Kidney epithelial cell (primary cell): ENCODE data around the gene CYTH4. TPM values are rescaled to one million over a fixed set of nuclear protein-coding genes. Genes with fewer than 3 reads are reported as not detected.
"Not testable (repeated sequence)": the region's sequence is repeated elsewhere in the genome, so short reads cannot be mapped to it uniquely, and the experiment has no call there.

ENCODE experiments used
- DNase-seq: peaks from one replicate; pipeline ENCODE4 v3.0.0-alpha.2; 2010; ENCODE audit warnings: low read depth
- H3K27me3 ChIP-seq: 2 replicates; pipeline ENCODE4 v1.6.0; 2011; ENCODE audit warnings: low read length; ENCODE audit not compliant: control insufficient read depth, insufficient read depth
- H3K36me3 ChIP-seq: 2 replicates; pipeline ENCODE4 v1.5.1; 2011; ENCODE audit warnings: low read length; ENCODE audit not compliant: control insufficient read depth, insufficient read depth
- H3K4me3 ChIP-seq: 2 replicates; pipeline ENCODE4 v1.5.1; 2011; ENCODE audit warnings: low read depth, mild to moderate bottlenecking, control low read depth, low read length
- CTCF ChIP-seq: IDR thresholded peaks from 2 replicates; pipeline ENCODE4 v1.5.1; 2011; ENCODE audit warnings: mild to moderate bottlenecking, moderate library complexity, low read length, control low read depth, inconsistent platforms; ENCODE audit not compliant: insufficient read depth, poor library complexity, severe bottlenecking
- total RNA-seq: library from RNA; depleted of rRNA; stranded (reverse); fragments of >200 nt; gene quantifications from 2 replicates; pipeline ENCODE4 v1.2.3, GENCODE V29; 2015

The CYTH4 gene
- total RNA-seq, 1 donor from 2014 or later = not detected

GRCh38 chr22:37328017-37328416 lies 45.7 kb downstream of the CYTH4 start:
- Histone ChIP-seq H3K27me3 (no peaks in the 10 kb centered on the region), H3K4me3 (no peak overlapping the region), H3K36me3 (no peaks in the 10 kb centered on the region)
- no peak for TF ChIP-seq CTCF
- DNase-seq = no peak

GRCh38 chr22:37328538-37329237 lies 46.4 kb downstream of the CYTH4 start:
- not testable (repeated sequence) for DNase-seq, H3K4me3 ChIP-seq, H3K36me3 ChIP-seq, H3K27me3 ChIP-seq

- Histone ChIP-seq H3K36me3 (no peaks in the 10 kb centered on the region), H3K27me3 (peaks cover 2% of the 10 kb centered on the region), H3K4me3 (no peak overlapping the region)
- DNase-seq = no peak
- TF ChIP-seq CTCF = no peak
Measured at GRCh38 chr22:37329238-37330140, 47.2 kb downstream of the CYTH4 start.

- peak; percentile 86 for DNase-seq
- TF ChIP-seq CTCF = peak; percentile 61
- Histone ChIP-seq H3K4me3 (no peak overlapping the region), H3K36me3 (no peaks in the 10 kb centered on the region), H3K27me3 (peaks cover 4% of the 10 kb centered on the region)
Measured at GRCh38 chr22:37330200-37331033, 48.1 kb downstream of the CYTH4 start.

GRCh38 chr22:37331034-37331428 lies 48.7 kb downstream of the CYTH4 start:
- TF ChIP-seq CTCF = no peak
- no peak for DNase-seq
- H3K4me3 ChIP-seq = no peak overlapping the region
- no peaks in the 10 kb centered on the region for H3K36me3 ChIP-seq
- H3K27me3 ChIP-seq = peaks cover 4% of the 10 kb centered on the region
